ENCODE data around the gene NYAP2. TPM values are rescaled to one million over a fixed set of nuclear protein-coding genes. Genes with fewer than 3 reads are reported as not detected.

Gene NYAP2
- total and polyA plus RNA-seq, 10 of the 15 experiments (the other 5 are each of a cell fraction or from before 2014, with no cell fraction given), result 0.03 TPM; not detected in 9

DNA sequence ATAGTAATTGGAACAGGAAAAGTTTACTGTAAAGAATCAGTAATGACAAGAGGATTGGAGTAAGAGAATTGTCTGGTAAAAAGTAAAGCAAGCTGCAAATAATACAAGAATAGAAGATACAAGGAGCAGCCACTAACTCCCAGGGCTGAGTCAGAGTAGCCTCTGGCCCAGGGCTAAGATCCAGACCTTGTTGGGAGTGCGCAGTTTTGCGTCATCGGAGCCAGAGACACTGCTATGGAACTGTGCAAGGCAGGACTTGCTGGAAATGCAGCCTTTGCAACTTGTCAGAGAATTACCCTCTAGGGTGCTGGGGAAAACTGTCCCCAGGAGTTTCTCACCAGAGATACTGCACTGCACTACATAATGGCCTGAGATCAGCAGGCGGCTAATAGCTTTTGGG lies 135.2 kb downstream of the NYAP2 start:
- no TSS peak for BruUV-seq (replicated peaks)
- no peak for ATAC-seq
- no peak for TF ChIP-seq FOXM1 (IDR thresholded peaks at IDR 0.05; ENCODE audit: low read depth, low read length)
- no peak for TF ChIP-seq TCF12 (IDR thresholded peaks at IDR 0.05; ENCODE audit: low read depth, low read length)
- TF ChIP-seq IRF4 (IDR thresholded peaks at IDR 0.05; ENCODE audit: low read depth, low read length), result no peak
- Histone ChIP-seq H3K4me3 (no peak overlapping the region), H3K4me2 (ENCODE audit: control insufficient read depth, insufficient read depth) (no peak overlapping the region), H3K9ac (ENCODE audit: control insufficient read depth, insufficient read depth, low read length) (no peak overlapping the region), H3K4me1 (ENCODE audit: control insufficient read depth, insufficient read depth, low read length) (no peaks in the 10 kb centered on the region), H4K20me1 (ENCODE audit: control insufficient read depth, insufficient read depth) (no peaks in the 10 kb centered on the region), H3K79me2 (ENCODE audit: control insufficient read depth, insufficient read depth, low read length) (no peaks in the 10 kb centered on the region), H3K9me3 (replicated peaks; ENCODE audit: control insufficient read depth, insufficient read depth, low read length) (no peaks in the 10 kb centered on the region), H3K27me3 (replicated peaks in 1 of 2; ENCODE audit: control insufficient read depth in 2 of 2, insufficient read depth in 2 of 2, low read length in 1 of 2) (no peaks in the 10 kb centered on the region), H2AFZ (ENCODE audit: control insufficient read depth, low read depth, low read length) (no peak overlapping the region), H3K36me3 (ENCODE audit: control insufficient read depth in 2 of 2, insufficient read depth in 2 of 2, low read length in 1 of 2) (no peaks in the 10 kb centered on the region), H3K27ac (ENCODE audit: control insufficient read depth, insufficient read depth) (no peak overlapping the region)
- WGBS (ENCODE audit: insufficient coverage, insufficient replicate concordance, low lambda C conversion rate, missing lambda C conversion rate), result 42% methylated on average over 4 of the region's 4 CpGs
- intact Hi-C loops (cut with micrococcal nuclease; ENCODE audit: unreplicated experiment) (no loop called here), in situ Hi-C loops (cut with MboI) (no loop called here)
- SMC1A ChIA-PET (ENCODE audit: uncharacterized antibody, unreplicated experiment), result no interaction called here
- RAD21 ChIA-PET (ENCODE audit: unreplicated experiment), result no interaction called here
- DNase-seq (ENCODE audit: low read depth, low spot score), result no peak
- POLR2A ChIA-PET, result no interaction called here
- CTCF ChIA-PET, result no interaction called here
- no peak for FAIRE-seq

DNA sequence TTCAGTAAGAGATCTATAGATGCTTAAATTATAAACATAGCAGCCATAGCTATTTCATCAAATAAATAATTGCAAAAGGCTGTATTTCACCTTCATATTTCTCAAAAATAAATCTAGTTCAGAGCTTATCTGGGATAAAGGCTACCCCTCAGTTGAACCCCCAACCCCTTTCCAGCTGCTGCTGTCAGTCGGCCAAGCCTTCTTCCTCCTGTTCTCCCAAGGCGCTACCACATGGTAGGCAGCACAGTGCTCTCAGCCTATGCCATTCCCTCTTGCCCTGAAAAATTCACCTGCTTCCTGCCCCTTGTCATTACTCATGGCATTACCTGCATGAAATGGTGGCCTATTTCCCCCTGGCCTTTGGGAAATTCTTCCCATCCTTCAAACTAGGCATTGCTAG lies 136.5 kb downstream of the NYAP2 start:
- ATAC-seq, result no peak
- Histone ChIP-seq H3K79me2 (ENCODE audit: control insufficient read depth, insufficient read depth, low read length) (no peaks in the 10 kb centered on the region), H3K4me1 (ENCODE audit: control insufficient read depth, insufficient read depth, low read length) (no peaks in the 10 kb centered on the region), H3K27ac (ENCODE audit: control insufficient read depth, insufficient read depth) (no peak overlapping the region), H3K36me3 (ENCODE audit: control insufficient read depth in 2 of 2, insufficient read depth in 2 of 2, low read length in 1 of 2) (no peaks in the 10 kb centered on the region), H3K9me3 (replicated peaks; ENCODE audit: control insufficient read depth, insufficient read depth, low read length) (no peaks in the 10 kb centered on the region), H3K27me3 (replicated peaks in 1 of 2; ENCODE audit: control insufficient read depth in 2 of 2, insufficient read depth in 2 of 2, low read length in 1 of 2) (no peaks in the 10 kb centered on the region), H2AFZ (ENCODE audit: control insufficient read depth, low read depth, low read length) (no peak overlapping the region), H3K4me2 (ENCODE audit: control insufficient read depth, insufficient read depth) (no peak overlapping the region), H4K20me1 (ENCODE audit: control insufficient read depth, insufficient read depth) (no peaks in the 10 kb centered on the region), H3K9ac (ENCODE audit: control insufficient read depth, insufficient read depth, low read length) (no peak overlapping the region), H3K4me3 (no peak overlapping the region)
- TF ChIP-seq SMC3 (IDR thresholded peaks at IDR 0.05; ENCODE audit: borderline replicate concordance, low read length), result no peak
- TF ChIP-seq POU2F2 (IDR thresholded peaks at IDR 0.05; ENCODE audit: borderline replicate concordance, low read depth, low read length), result no peak
- no peak for TF ChIP-seq YY1 (IDR thresholded peaks at IDR 0.05; ENCODE audit: low read depth, low read length)
- no peak for TF ChIP-seq ZZZ3 (IDR thresholded peaks at IDR 0.05; ENCODE audit: control insufficient read depth, insufficient read length, low read depth)
- 48% methylated on average over 2 of the region's 2 CpGs for WGBS (ENCODE audit: insufficient coverage, insufficient replicate concordance, low lambda C conversion rate, missing lambda C conversion rate)
- ChIA-PET SMC1A (ENCODE audit: uncharacterized antibody, unreplicated experiment) (no interaction called here), CTCF (no interaction called here), RAD21 (ENCODE audit: unreplicated experiment) (no interaction called here), POLR2A (no interaction called here)
- BruUV-seq (replicated peaks), result no TSS peak
- no peak for FAIRE-seq
- no peak for DNase-seq (ENCODE audit: low read depth, low spot score)
- in situ Hi-C loops (cut with MboI), result no loop called here
- intact Hi-C loops (cut with micrococcal nuclease; ENCODE audit: unreplicated experiment), result no loop called here

Data from GM12878 (cell line).